H1 (cell line): ENCODE data around the gene SPOPL.

ENCODE experiments used
- EP300 ChIP-seq, 2 experiments: IDR thresholded peaks; 1 replicate in 1 of 2; 2 replicates in 1 of 2; pipeline ENCODE4 v1.6.1; 2011 to 2012; ENCODE audit warnings: low read depth in 2 of 2, low read length in 2 of 2, mild to moderate bottlenecking in 2 of 2, borderline replicate concordance in 1 of 2, inconsistent platforms in 1 of 2, moderate library complexity in 1 of 2
- EZH2 ChIP-seq: fragments of 200-600 bp; sonication (generic); IDR thresholded peaks from 2 replicates; pipeline ENCODE4 v1.7.1; 2012; ENCODE audit warnings: low read depth, mild to moderate bottlenecking, moderate library complexity, low read length, inconsistent platforms; ENCODE audit not compliant: severe bottlenecking
- GABPA ChIP-seq: IDR thresholded peaks from 2 replicates; pipeline ENCODE4 v1.6.1; 2011; ENCODE audit warnings: mild to moderate bottlenecking, low read length, moderate library complexity, borderline replicate concordance; ENCODE audit not compliant: insufficient read depth
- ZNF274 ChIP-seq: IDR thresholded peaks from 2 replicates; pipeline ENCODE4 v1.7.0; 2012; ENCODE audit warnings: low read length, borderline replicate concordance; ENCODE audit errors: extremely low read depth
- TF ChIP-seq, protein P1 (sequence below), 3 experiments: IDR thresholded peaks; 1 replicate in 2 of 3; 2 replicates in 1 of 3; pipeline versions ENCODE4 v1.5.1 to v1.6.1; 2011; ENCODE audit warnings: low read length in 3 of 3, mild to moderate bottlenecking in 3 of 3, inconsistent platforms in 2 of 3, low read depth in 1 of 3, moderate library complexity in 1 of 3; ENCODE audit not compliant: insufficient read depth in 1 of 3; ENCODE audit errors: control extremely low read depth in 1 of 3

DNA sequence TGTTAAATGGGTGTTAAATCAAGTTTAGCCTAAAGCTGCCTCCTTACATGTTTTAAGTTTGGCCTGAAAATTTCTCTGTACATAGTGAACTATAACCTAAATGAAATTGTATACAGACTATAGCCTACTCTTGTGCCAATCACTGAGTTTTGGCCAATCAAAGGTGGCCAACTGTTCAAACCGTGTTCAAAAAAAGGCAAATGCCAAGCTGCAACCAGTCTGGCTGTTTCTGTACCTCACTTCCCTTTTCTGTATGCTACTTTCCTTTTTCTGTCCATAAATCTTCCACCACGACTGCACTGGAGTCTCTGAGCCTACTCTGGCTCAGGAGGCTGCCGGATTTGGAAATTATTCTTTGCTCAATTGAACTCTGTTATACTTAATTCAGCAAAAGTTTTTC is 121.0 kb downstream of the SPOPL start:
- TF ChIP-seq, protein P1, sequence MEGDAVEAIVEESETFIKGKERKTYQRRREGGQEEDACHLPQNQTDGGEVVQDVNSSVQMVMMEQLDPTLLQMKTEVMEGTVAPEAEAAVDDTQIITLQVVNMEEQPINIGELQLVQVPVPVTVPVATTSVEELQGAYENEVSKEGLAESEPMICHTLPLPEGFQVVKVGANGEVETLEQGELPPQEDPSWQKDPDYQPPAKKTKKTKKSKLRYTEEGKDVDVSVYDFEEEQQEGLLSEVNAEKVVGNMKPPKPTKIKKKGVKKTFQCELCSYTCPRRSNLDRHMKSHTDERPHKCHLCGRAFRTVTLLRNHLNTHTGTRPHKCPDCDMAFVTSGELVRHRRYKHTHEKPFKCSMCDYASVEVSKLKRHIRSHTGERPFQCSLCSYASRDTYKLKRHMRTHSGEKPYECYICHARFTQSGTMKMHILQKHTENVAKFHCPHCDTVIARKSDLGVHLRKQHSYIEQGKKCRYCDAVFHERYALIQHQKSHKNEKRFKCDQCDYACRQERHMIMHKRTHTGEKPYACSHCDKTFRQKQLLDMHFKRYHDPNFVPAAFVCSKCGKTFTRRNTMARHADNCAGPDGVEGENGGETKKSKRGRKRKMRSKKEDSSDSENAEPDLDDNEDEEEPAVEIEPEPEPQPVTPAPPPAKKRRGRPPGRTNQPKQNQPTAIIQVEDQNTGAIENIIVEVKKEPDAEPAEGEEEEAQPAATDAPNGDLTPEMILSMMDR (IDR thresholded peaks at IDR 0.05; ENCODE audit: control extremely low read depth in 1 of 3, insufficient read depth in 1 of 3, low read depth in 1 of 3, low read length in 3 of 3): no peak
- no peak for TF ChIP-seq GABPA
- TF ChIP-seq EZH2: no peak
- no peak for TF ChIP-seq EP300 (IDR thresholded peaks at IDR 0.05; ENCODE audit: borderline replicate concordance in 1 of 2, low read depth in 2 of 2, low read length in 2 of 2)
- no peak for TF ChIP-seq ZNF274
